Measurements from ENCODE around the gene KANK4.

- TF ChIP-seq, protein P1, sequence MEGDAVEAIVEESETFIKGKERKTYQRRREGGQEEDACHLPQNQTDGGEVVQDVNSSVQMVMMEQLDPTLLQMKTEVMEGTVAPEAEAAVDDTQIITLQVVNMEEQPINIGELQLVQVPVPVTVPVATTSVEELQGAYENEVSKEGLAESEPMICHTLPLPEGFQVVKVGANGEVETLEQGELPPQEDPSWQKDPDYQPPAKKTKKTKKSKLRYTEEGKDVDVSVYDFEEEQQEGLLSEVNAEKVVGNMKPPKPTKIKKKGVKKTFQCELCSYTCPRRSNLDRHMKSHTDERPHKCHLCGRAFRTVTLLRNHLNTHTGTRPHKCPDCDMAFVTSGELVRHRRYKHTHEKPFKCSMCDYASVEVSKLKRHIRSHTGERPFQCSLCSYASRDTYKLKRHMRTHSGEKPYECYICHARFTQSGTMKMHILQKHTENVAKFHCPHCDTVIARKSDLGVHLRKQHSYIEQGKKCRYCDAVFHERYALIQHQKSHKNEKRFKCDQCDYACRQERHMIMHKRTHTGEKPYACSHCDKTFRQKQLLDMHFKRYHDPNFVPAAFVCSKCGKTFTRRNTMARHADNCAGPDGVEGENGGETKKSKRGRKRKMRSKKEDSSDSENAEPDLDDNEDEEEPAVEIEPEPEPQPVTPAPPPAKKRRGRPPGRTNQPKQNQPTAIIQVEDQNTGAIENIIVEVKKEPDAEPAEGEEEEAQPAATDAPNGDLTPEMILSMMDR (conservative IDR thresholded peaks at IDR 0.05; ENCODE audit: low read depth, low read length), result no peak
- TF ChIP-seq POLR2A (IDR thresholded peaks at IDR 0.05; ENCODE audit: low read depth, low read length) (no peak), SMC3 (IDR thresholded peaks at IDR 0.05; ENCODE audit: low read depth, low read length) (no peak), FOS (IDR thresholded peaks at IDR 0.05; ENCODE audit: low read depth, low read length) (no peak), MAFK (IDR thresholded peaks at IDR 0.05; ENCODE audit: low read depth, low read length) (no peak), RAD21 (IDR thresholded peaks at IDR 0.05; ENCODE audit: low read length) (no peak), NFE2L2 (IDR thresholded peaks at IDR 0.05; ENCODE audit: low read depth, low read length) (no peak), RCOR1 (IDR thresholded peaks at IDR 0.05; ENCODE audit: insufficient replicate concordance, low read length) (no peak), MXI1 (IDR thresholded peaks at IDR 0.05; ENCODE audit: borderline replicate concordance, low read depth, low read length) (no peak), CEBPB (IDR thresholded peaks at IDR 0.05; ENCODE audit: low read depth, low read length) (no peak), RFX5 (IDR thresholded peaks at IDR 0.05; ENCODE audit: low read depth, low read length) (no peak), CHD1 (IDR thresholded peaks at IDR 0.05; ENCODE audit: low read depth, low read length) (no peak)
- TF ChIP-seq, protein P2, sequence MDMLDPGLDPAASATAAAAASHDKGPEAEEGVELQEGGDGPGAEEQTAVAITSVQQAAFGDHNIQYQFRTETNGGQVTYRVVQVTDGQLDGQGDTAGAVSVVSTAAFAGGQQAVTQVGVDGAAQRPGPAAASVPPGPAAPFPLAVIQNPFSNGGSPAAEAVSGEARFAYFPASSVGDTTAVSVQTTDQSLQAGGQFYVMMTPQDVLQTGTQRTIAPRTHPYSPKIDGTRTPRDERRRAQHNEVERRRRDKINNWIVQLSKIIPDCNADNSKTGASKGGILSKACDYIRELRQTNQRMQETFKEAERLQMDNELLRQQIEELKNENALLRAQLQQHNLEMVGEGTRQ (IDR thresholded peaks at IDR 0.05; ENCODE audit: low read depth, low read length), result no peak
- TF ChIP-seq, protein P3, sequence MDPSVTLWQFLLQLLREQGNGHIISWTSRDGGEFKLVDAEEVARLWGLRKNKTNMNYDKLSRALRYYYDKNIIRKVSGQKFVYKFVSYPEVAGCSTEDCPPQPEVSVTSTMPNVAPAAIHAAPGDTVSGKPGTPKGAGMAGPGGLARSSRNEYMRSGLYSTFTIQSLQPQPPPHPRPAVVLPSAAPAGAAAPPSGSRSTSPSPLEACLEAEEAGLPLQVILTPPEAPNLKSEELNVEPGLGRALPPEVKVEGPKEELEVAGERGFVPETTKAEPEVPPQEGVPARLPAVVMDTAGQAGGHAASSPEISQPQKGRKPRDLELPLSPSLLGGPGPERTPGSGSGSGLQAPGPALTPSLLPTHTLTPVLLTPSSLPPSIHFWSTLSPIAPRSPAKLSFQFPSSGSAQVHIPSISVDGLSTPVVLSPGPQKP (IDR thresholded peaks at IDR 0.05; ENCODE audit: borderline replicate concordance, low read depth, low read length), result no peak
These were observed 30.4 kb upstream of the KANK4 start for GRCh38 chr1:62349470-62350233.

Data from IMR-90 (cell line).